Panc1 (cell line): Measurements from ENCODE around the gene PKM. TPM values are rescaled to one million over a fixed set of nuclear protein-coding genes. Genes with fewer than 3 reads are reported as not detected.

Experiments
- ATAC-seq: fragments of 200-7000 bp; cut with Tn5 transposase; 2 replicates; pipeline ENCODE4 v1.9.1; 2020; ENCODE audit warnings: mild to moderate bottlenecking, moderate library complexity
- BruUV-seq: library from RNA; stranded (reverse); fragments of 400-500 nt; replicated peaks from 2 replicates; lab custom pipeline; 2021; lab: Mats Ljungman, UMichigan
- CTCF ChIA-PET: fragments of 300-600 bp; sonication (Branson Sonifier 250); formaldehyde crosslinking; loops from one replicate; lab custom pipeline; 2022; ENCODE audit warnings: antibody characterized with exemption; lab: Charles Lee
- POLR2A ChIA-PET: fragments of 300-600 bp; sonication (Branson Sonifier 250); formaldehyde crosslinking; loops from one replicate; lab custom pipeline; 2022; ENCODE audit warnings: antibody characterized with exemption; lab: Charles Lee
- DNase-seq: peaks from one replicate; pipeline ENCODE4 v3.0.0-alpha.2; 2010; ENCODE audit warnings: low read depth, low spot score
- H3K27ac ChIP-seq: 2 replicates; pipeline ENCODE4 v1.5.1; 2011; ENCODE audit warnings: mild to moderate bottlenecking, low read length, inconsistent platforms
- H3K27me3 ChIP-seq: fragments of 200-500 bp; sonication (Bioruptor generic); 2 replicates; pipeline ENCODE4 v1.6.0; 2014; ENCODE audit warnings: low read length, inconsistent platforms; ENCODE audit not compliant: control insufficient read depth, insufficient read depth
- H3K36me3 ChIP-seq: fragments of 200-500 bp; sonication (Bioruptor generic); 2 replicates; pipeline ENCODE4 v1.5.1; 2014; ENCODE audit warnings: inconsistent platforms, mild to moderate bottlenecking, low read length, moderate library complexity; ENCODE audit not compliant: control insufficient read depth, insufficient read depth
- H3K4me1 ChIP-seq: 2 replicates; pipeline ENCODE4 v1.5.1; 2011; ENCODE audit warnings: inconsistent platforms, mild to moderate bottlenecking, low read length, moderate library complexity; ENCODE audit not compliant: control insufficient read depth, insufficient read depth
- H3K4me3 ChIP-seq, 2 experiments: 2 replicates each; pipeline ENCODE4 v1.5.1; 2011 to 2012; ENCODE audit warnings: low read depth in 2 of 2, low read length in 2 of 2, mild to moderate bottlenecking in 2 of 2, inconsistent platforms in 1 of 2, moderate library complexity in 1 of 2
- H3K9me3 ChIP-seq: fragments of 200-500 bp; sonication (Bioruptor generic); 2 replicates; pipeline ENCODE4 v1.5.1; 2014; ENCODE audit warnings: low read depth, mild to moderate bottlenecking, inconsistent platforms, low read length, moderate library complexity; ENCODE audit not compliant: control insufficient read depth, insufficient read depth
- POLR2AphosphoS5 ChIP-seq: IDR thresholded peaks from 2 replicates; pipeline ENCODE4 v1.6.1; 2012; ENCODE audit warnings: mild to moderate bottlenecking, low read depth, low read length, moderate library complexity
- SIN3A ChIP-seq: IDR thresholded peaks from 2 replicates; pipeline ENCODE4 v1.6.1; 2012; ENCODE audit warnings: low read depth, mild to moderate bottlenecking, low read length, moderate library complexity, borderline replicate concordance; ENCODE audit not compliant: insufficient read depth
- TCF7L2 ChIP-seq: IDR thresholded peaks from 2 replicates; pipeline ENCODE4 v1.6.1; 2011; ENCODE audit warnings: mild to moderate bottlenecking, low read depth, low read length, inconsistent platforms
- in situ Hi-C: cut with HindIII; loops from 2 replicates; pipeline ENCODE4 v1.10.0; 2016; ENCODE audit warnings: low sequenced_read_pairs, low pct_unique_long_range_greater_than_20kb
- intact Hi-C: fragments of 100-400 bp; cut with micrococcal nuclease; formaldehyde crosslinking; loops from one replicate; pipeline ENCODE4 v1.10.0; 2022; ENCODE audit not compliant: unreplicated experiment
- total RNA-seq: library from RNA; stranded (reverse); gene quantifications from one replicate; pipeline ENCODE4 v1.2.1, GENCODE V29; 2021; ENCODE audit not compliant: unreplicated experiment
- TF ChIP-seq, protein P1 (sequence below): fragments of 450-650 bp; IDR thresholded peaks from 2 replicates; pipeline ENCODE4 v1.5.1; 2017; ENCODE audit warnings: mild to moderate bottlenecking
- TF ChIP-seq, protein P2 (sequence below), 2 experiments: IDR thresholded peaks; 2 replicates each; pipeline ENCODE4 v1.6.1; 2011 to 2012; ENCODE audit warnings: low read depth in 2 of 2, control low read depth in 1 of 2, low read length in 1 of 2, mild to moderate bottlenecking in 1 of 2, moderate library complexity in 1 of 2; ENCODE audit not compliant: insufficient read depth in 1 of 2

Gene PKM
- total RNA-seq, 1 experiment from 2014 or later, result 1,590 TPM

DNA sequence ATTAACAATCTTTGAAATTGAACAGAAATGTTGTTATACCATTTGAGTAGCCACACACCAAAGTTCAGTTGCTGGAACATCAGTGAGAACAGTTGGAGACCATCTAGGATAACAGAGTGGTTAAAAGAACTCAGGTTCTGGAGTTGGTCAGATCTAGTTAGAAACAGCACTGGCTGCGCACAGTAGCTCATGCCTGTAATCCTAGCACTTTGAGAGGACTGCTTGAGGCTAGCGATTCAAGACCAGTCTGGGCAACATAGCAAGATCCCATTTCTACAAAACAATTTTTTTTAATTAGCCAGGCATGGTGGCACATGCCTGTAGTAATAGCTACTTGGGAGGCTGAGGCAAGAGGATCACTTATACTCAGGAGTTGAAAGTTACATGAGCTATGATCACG, 7.6 kb upstream of the PKM start:
- no peak overlapping the region for H3K4me3 ChIP-seq
- H3K9me3 ChIP-seq, result no peaks in the 10 kb centered on the region
- in situ Hi-C loops, result no loop called here
- no peak overlapping the region; the same call in 1 of the 2 replicates for H3K27ac ChIP-seq
- H3K4me1 ChIP-seq, result peaks cover 17% of the 10 kb centered on the region
- CTCF ChIA-PET, result no interaction called here
- no peaks in the 10 kb centered on the region for H3K27me3 ChIP-seq
- BruUV-seq, result no TSS peak
- intact Hi-C loops, result no loop called here
- DNase-seq (no peak), ATAC-seq (no peak)
- no peak for TF ChIP-seq TCF7L2
- TF ChIP-seq, protein P1, sequence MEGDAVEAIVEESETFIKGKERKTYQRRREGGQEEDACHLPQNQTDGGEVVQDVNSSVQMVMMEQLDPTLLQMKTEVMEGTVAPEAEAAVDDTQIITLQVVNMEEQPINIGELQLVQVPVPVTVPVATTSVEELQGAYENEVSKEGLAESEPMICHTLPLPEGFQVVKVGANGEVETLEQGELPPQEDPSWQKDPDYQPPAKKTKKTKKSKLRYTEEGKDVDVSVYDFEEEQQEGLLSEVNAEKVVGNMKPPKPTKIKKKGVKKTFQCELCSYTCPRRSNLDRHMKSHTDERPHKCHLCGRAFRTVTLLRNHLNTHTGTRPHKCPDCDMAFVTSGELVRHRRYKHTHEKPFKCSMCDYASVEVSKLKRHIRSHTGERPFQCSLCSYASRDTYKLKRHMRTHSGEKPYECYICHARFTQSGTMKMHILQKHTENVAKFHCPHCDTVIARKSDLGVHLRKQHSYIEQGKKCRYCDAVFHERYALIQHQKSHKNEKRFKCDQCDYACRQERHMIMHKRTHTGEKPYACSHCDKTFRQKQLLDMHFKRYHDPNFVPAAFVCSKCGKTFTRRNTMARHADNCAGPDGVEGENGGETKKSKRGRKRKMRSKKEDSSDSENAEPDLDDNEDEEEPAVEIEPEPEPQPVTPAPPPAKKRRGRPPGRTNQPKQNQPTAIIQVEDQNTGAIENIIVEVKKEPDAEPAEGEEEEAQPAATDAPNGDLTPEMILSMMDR, result no peak
- TF ChIP-seq SIN3A, result no peak
- no peak for TF ChIP-seq POLR2AphosphoS5
- TF ChIP-seq, protein P2, sequence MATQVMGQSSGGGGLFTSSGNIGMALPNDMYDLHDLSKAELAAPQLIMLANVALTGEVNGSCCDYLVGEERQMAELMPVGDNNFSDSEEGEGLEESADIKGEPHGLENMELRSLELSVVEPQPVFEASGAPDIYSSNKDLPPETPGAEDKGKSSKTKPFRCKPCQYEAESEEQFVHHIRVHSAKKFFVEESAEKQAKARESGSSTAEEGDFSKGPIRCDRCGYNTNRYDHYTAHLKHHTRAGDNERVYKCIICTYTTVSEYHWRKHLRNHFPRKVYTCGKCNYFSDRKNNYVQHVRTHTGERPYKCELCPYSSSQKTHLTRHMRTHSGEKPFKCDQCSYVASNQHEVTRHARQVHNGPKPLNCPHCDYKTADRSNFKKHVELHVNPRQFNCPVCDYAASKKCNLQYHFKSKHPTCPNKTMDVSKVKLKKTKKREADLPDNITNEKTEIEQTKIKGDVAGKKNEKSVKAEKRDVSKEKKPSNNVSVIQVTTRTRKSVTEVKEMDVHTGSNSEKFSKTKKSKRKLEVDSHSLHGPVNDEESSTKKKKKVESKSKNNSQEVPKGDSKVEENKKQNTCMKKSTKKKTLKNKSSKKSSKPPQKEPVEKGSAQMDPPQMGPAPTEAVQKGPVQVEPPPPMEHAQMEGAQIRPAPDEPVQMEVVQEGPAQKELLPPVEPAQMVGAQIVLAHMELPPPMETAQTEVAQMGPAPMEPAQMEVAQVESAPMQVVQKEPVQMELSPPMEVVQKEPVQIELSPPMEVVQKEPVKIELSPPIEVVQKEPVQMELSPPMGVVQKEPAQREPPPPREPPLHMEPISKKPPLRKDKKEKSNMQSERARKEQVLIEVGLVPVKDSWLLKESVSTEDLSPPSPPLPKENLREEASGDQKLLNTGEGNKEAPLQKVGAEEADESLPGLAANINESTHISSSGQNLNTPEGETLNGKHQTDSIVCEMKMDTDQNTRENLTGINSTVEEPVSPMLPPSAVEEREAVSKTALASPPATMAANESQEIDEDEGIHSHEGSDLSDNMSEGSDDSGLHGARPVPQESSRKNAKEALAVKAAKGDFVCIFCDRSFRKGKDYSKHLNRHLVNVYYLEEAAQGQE (IDR thresholded peaks at IDR 0.05; ENCODE audit: insufficient read depth in 1 of 2, low read depth in 2 of 2, low read length in 1 of 2), result no peak
- POLR2A ChIA-PET, result interaction anchor here (0.7 kb wide), 1 partner anchor 97 kb away, joined by 3 read pairs; no protein-coding TSS in a partner anchor
- H3K36me3 ChIP-seq, result peaks cover 6% of the 10 kb centered on the region; the same call in 1 of the 2 replicates

DNA sequence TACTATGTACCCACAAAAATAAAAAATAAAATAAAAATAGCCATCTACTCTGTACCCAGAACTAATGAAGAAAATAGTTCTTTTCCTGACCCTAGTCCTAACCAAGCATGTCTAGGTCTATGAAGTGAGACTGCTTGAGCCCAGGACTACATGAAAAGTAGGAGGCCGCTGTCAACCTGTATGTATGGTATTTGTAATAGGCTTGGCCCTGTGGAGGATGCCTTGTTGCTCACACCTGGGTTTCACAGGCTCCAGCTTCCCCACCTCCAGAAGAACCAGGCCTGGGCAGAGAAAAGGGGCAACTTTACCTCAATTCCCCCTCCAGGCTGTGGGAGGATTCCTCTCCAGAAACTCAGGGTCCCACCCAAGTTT, 6.8 kb upstream of the PKM start:
- H3K4me3 ChIP-seq, result no peak overlapping the region
- TF ChIP-seq, protein P1, result no peak
- TF ChIP-seq POLR2AphosphoS5 (no peak), TCF7L2 (no peak), SIN3A (no peak)
- TF ChIP-seq, protein P2 (IDR thresholded peaks at IDR 0.05; ENCODE audit: insufficient read depth in 1 of 2, low read depth in 2 of 2, low read length in 1 of 2), result no peak
- no peaks in the 10 kb centered on the region for H3K27me3 ChIP-seq
- H3K9me3 ChIP-seq, result no peaks in the 10 kb centered on the region
- peaks cover 6% of the 10 kb centered on the region; the same call in 1 of the 2 replicates for H3K36me3 ChIP-seq
- intact Hi-C loops (no loop called here), in situ Hi-C loops (no loop called here)
- no TSS peak for BruUV-seq
- ChIA-PET POLR2A (no interaction called here), CTCF (no interaction called here)
- DNase-seq (no peak), ATAC-seq (peak; percentile 33)
- peak overlapping the region; percentile 77 for H3K27ac ChIP-seq
- H3K4me1 ChIP-seq, result peaks cover 17% of the 10 kb centered on the region
